ENCODE measurements around the gene COQ10A.

The COQ10A gene

GRCh38 chr12:56241424-56242303, 25.1 kb upstream of the COQ10A start:
- H3K36me3 ChIP-seq (ENCODE audit: control insufficient read depth in 4 of 4, insufficient read depth in 4 of 4, low read length in 3 of 4) = peaks cover 8 to 81% (median 59%) of the 10 kb centered on the region in 4 experiments
- ChIA-PET CTCF (interaction anchor here (1.4 kb wide), 1 partner anchor 16 kb away, joined by 5 read pairs; the partner anchor contains the start of gene ANKRD52), POLR2A (no interaction called here)

GRCh38 chr12:56242986-56243385, 23.8 kb upstream of the COQ10A start:
- ChIA-PET POLR2A (no interaction called here), CTCF (interaction anchor here (1.4 kb wide), 1 partner anchor 15 kb away, joined by 5 read pairs; the partner anchor contains the start of gene ANKRD52)
- Histone ChIP-seq H3K27ac (ENCODE audit: insufficient read depth in 1 of 2, low read depth in 1 of 2, low read length in 2 of 2, poor library complexity in 1 of 2, severe bottlenecking in 2 of 2) (no peak overlapping the region), H3K4me3 (ENCODE audit: control insufficient read depth in 1 of 7, extremely low read depth in 1 of 7, insufficient read depth in 4 of 7, low read depth in 2 of 7, low read length in 6 of 7) (no peak overlapping the region), H3K9me3 (ENCODE audit: control extremely low read depth in 1 of 5, control insufficient read depth in 4 of 5, insufficient read depth in 2 of 5, low read depth in 1 of 5, low read length in 4 of 5) (no peaks in the 10 kb centered on the region), H3K4me1 (ENCODE audit: control extremely low read depth in 1 of 4, control insufficient read depth in 4 of 4, insufficient read depth in 4 of 4, low read length in 3 of 4) (peaks cover 0 to 4% (median 0%) of the 10 kb centered on the region in 4 experiments), H3K36me3 (ENCODE audit: control insufficient read depth in 4 of 4, insufficient read depth in 4 of 4, low read length in 3 of 4) (peaks cover 10 to 84% (median 57%) of the 10 kb centered on the region in 4 experiments), H3K27me3 (replicated peaks in 2 of 5; ENCODE audit: control insufficient read depth in 4 of 5, insufficient read depth in 5 of 5, low read length in 4 of 5) (no peaks in the 10 kb centered on the region)
- WGBS (ENCODE audit: insufficient coverage) = 100% methylated on average over 7 of the region's 13 CpGs
- DNase-seq = no peak

More at GRCh38 chr12:56241424-56242303, 25.1 kb upstream of the COQ10A start:
- H3K9me3 ChIP-seq (ENCODE audit: control extremely low read depth in 1 of 5, control insufficient read depth in 4 of 5, insufficient read depth in 2 of 5, low read depth in 1 of 5, low read length in 4 of 5) = no peaks in the 10 kb centered on the region
- no peak for DNase-seq
- H3K27me3 ChIP-seq (replicated peaks in 2 of 5; ENCODE audit: control insufficient read depth in 4 of 5, insufficient read depth in 5 of 5, low read length in 4 of 5) = no peaks in the 10 kb centered on the region
- no peak overlapping the region for H3K4me3 ChIP-seq (ENCODE audit: control insufficient read depth in 1 of 7, extremely low read depth in 1 of 7, insufficient read depth in 4 of 7, low read depth in 2 of 7, low read length in 6 of 7)
- 91% methylated on average over 4 of the region's 9 CpGs for WGBS (ENCODE audit: insufficient coverage)
- H3K27ac ChIP-seq (ENCODE audit: insufficient read depth in 1 of 2, low read depth in 1 of 2, low read length in 2 of 2, poor library complexity in 1 of 2, severe bottlenecking in 2 of 2) = peak overlapping the region in 1 of 2 experiments; percentile 32
- H3K4me1 ChIP-seq (ENCODE audit: control extremely low read depth in 1 of 4, control insufficient read depth in 4 of 4, insufficient read depth in 4 of 4, low read length in 3 of 4) = peaks cover 0 to 4% (median 0%) of the 10 kb centered on the region in 4 experiments

DNA sequence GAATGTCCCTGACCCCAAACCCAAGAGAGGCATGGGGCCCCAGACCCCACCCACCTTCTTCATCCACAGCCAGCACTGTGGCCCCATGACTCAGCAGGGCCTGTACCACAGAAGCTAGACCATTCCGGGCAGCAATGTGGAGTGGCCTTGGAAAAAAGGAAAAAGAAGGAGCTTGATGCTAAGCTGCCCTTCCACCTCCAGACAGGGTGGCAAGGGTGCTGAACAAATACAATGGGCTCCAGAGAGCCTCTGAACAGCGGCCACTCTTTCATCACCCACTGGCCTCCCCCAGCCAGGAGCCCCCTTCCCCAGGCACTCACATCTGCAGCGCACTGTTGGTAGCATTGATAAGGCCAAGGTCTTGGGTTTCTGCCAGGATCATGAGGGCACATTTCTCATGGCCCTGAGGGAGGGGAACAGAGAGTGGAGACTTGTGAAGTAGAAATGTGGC, 23.0 kb upstream of the COQ10A start:
- H3K36me3 ChIP-seq (ENCODE audit: control insufficient read depth in 4 of 4, insufficient read depth in 4 of 4, low read length in 3 of 4) = peaks cover 10 to 89% (median 61%) of the 10 kb centered on the region in 4 experiments
- H3K4me1 ChIP-seq (ENCODE audit: control extremely low read depth in 1 of 4, control insufficient read depth in 4 of 4, insufficient read depth in 4 of 4, low read length in 3 of 4) = peaks cover 0 to 4% (median 0%) of the 10 kb centered on the region in 4 experiments
- POLR2A ChIA-PET = no interaction called here
- H3K4me3 ChIP-seq (ENCODE audit: control insufficient read depth in 1 of 7, extremely low read depth in 1 of 7, insufficient read depth in 4 of 7, low read depth in 2 of 7, low read length in 6 of 7) = no peak overlapping the region
- H3K27ac ChIP-seq (ENCODE audit: insufficient read depth in 1 of 2, low read depth in 1 of 2, low read length in 2 of 2, poor library complexity in 1 of 2, severe bottlenecking in 2 of 2) = peak overlapping the region in 1 of 2 experiments; percentile 52
- DNase-seq = peak in 2 of 3 donors; percentile 53 to 63
- CTCF ChIA-PET = interaction anchor here (1.2 kb wide), 1 partner anchor 12 kb away, joined by 4 read pairs; no protein-coding TSS in a partner anchor
- no peaks in the 10 kb centered on the region for H3K27me3 ChIP-seq (replicated peaks in 2 of 5; ENCODE audit: control insufficient read depth in 4 of 5, insufficient read depth in 5 of 5, low read length in 4 of 5)
- WGBS (ENCODE audit: insufficient coverage) = no CpG with 5 or more reads among the region's 3 CpGs
- H3K9me3 ChIP-seq (ENCODE audit: control extremely low read depth in 1 of 5, control insufficient read depth in 4 of 5, insufficient read depth in 2 of 5, low read depth in 1 of 5, low read length in 4 of 5) = no peaks in the 10 kb centered on the region

DNA sequence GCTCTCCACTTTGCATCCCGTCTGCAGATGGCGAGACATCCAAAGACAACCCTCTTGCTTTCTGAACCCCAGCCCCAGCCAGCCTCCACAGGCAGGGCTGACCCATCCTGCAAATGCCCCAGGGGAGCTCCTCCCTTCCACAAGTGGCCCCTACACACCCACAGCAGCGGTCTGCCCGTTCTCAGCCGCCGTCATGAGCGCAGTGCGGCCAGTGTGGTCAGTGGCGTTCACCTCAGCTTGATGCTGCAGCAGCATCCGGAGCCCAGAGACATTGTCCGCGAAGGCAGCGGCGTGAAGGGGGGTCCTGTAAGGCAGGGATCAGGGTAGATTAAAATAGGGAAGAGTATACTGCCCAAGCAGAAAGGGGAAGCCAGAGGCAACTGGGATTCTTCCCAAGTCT, 22.2 kb upstream of the COQ10A start:
- ChIA-PET CTCF (interaction anchor here (1.2 kb wide), 1 partner anchor 11 kb away, joined by 4 read pairs; no protein-coding TSS in a partner anchor), POLR2A (no interaction called here)
- Histone ChIP-seq H3K4me1 (ENCODE audit: control extremely low read depth in 1 of 4, control insufficient read depth in 4 of 4, insufficient read depth in 4 of 4, low read length in 3 of 4) (peaks cover 0 to 4% (median 0%) of the 10 kb centered on the region in 4 experiments), H3K4me3 (ENCODE audit: control insufficient read depth in 1 of 7, extremely low read depth in 1 of 7, insufficient read depth in 4 of 7, low read depth in 2 of 7, low read length in 6 of 7) (no peak overlapping the region), H3K27me3 (replicated peaks in 2 of 5; ENCODE audit: control insufficient read depth in 4 of 5, insufficient read depth in 5 of 5, low read length in 4 of 5) (no peaks in the 10 kb centered on the region), H3K27ac (ENCODE audit: insufficient read depth in 1 of 2, low read depth in 1 of 2, low read length in 2 of 2, poor library complexity in 1 of 2, severe bottlenecking in 2 of 2) (peak overlapping the region in 1 of 2 experiments; percentile 5), H3K9me3 (ENCODE audit: control extremely low read depth in 1 of 5, control insufficient read depth in 4 of 5, insufficient read depth in 2 of 5, low read depth in 1 of 5, low read length in 4 of 5) (no peaks in the 10 kb centered on the region), H3K36me3 (ENCODE audit: control insufficient read depth in 4 of 4, insufficient read depth in 4 of 4, low read length in 3 of 4) (peaks cover 10 to 89% (median 64%) of the 10 kb centered on the region in 4 experiments)
- DNase-seq = no peak
- WGBS (ENCODE audit: insufficient coverage) = 100% methylated on average over 13 of the region's 14 CpGs

DNA sequence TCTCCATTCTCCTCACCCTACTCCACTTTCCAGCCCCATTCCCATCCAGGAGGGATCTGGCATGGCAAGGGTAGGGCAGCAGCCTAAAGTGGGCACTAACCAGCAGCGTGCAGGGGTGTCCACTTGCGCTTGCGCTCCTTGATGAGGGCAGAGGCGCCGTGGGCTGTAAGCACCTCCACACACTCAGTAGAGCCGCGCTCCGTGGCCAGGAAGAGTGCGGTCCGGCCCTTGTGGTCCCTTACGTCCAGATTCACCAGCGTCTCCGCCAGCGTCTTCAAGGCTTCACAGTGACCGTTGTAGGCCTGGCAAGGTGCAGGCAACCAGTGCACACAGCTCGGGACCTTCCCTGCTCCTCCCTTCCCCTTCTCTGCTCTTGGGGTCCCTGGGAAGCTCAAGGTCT, 18.8 kb upstream of the COQ10A start:
- no peak for DNase-seq
- Histone ChIP-seq H3K4me3 (ENCODE audit: control insufficient read depth in 1 of 7, extremely low read depth in 1 of 7, insufficient read depth in 4 of 7, low read depth in 2 of 7, low read length in 6 of 7) (no peak overlapping the region), H3K9me3 (ENCODE audit: control extremely low read depth in 1 of 5, control insufficient read depth in 4 of 5, insufficient read depth in 2 of 5, low read depth in 1 of 5, low read length in 4 of 5) (no peaks in the 10 kb centered on the region), H3K27me3 (replicated peaks in 2 of 5; ENCODE audit: control insufficient read depth in 4 of 5, insufficient read depth in 5 of 5, low read length in 4 of 5) (no peaks in the 10 kb centered on the region), H3K4me1 (ENCODE audit: control extremely low read depth in 1 of 4, control insufficient read depth in 4 of 4, insufficient read depth in 4 of 4, low read length in 3 of 4) (no peaks in the 10 kb centered on the region), H3K27ac (ENCODE audit: insufficient read depth in 1 of 2, low read depth in 1 of 2, low read length in 2 of 2, poor library complexity in 1 of 2, severe bottlenecking in 2 of 2) (no peak overlapping the region), H3K36me3 (ENCODE audit: control insufficient read depth in 4 of 4, insufficient read depth in 4 of 4, low read length in 3 of 4) (peaks cover 12 to 83% (median 60%) of the 10 kb centered on the region in 4 experiments)
- CTCF ChIA-PET = interaction anchor here (0.6 to 2.8 kb wide), 8 partner anchors 8 to 56 kb away, joined by 3 to 14 read pairs (median 4); partner anchors contain the start of genes ANKRD52 and RNF41
- POLR2A ChIA-PET = interaction anchor here (1.1 kb wide), 1 partner anchor 12 kb away, joined by 3 read pairs; no protein-coding TSS in a partner anchor
- WGBS (ENCODE audit: insufficient coverage) = over 99% methylated on average over 16 of the region's 16 CpGs

DNA sequence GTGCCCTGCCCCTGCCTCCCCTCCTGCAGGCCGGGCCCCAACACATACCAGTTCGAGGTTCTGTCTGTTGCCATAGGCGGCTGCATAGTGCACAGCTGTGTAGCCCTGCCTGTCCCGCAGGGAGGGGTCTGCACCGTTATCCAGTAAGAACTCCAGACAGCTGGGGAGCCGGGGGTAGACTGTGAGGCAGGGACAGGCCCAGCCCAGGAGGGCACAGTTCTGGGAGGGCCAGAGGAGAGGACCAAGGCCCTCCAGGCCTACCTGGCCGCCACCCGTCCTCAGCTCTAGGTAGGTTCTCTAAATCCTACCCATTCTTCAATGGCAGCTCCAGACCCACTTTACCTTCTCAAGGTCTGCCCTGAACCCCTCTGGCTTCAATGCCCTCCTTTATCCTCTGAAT, 18.0 kb upstream of the COQ10A start:
- 98% methylated on average over 8 of the region's 8 CpGs for WGBS (ENCODE audit: insufficient coverage)
- H3K36me3 ChIP-seq (ENCODE audit: control insufficient read depth in 4 of 4, insufficient read depth in 4 of 4, low read length in 3 of 4) = peaks cover 13 to 83% (median 59%) of the 10 kb centered on the region in 4 experiments
- H3K27me3 ChIP-seq (replicated peaks in 2 of 5; ENCODE audit: control insufficient read depth in 4 of 5, insufficient read depth in 5 of 5, low read length in 4 of 5) = no peaks in the 10 kb centered on the region
- no peaks in the 10 kb centered on the region for H3K4me1 ChIP-seq (ENCODE audit: control extremely low read depth in 1 of 4, control insufficient read depth in 4 of 4, insufficient read depth in 4 of 4, low read length in 3 of 4)
- H3K4me3 ChIP-seq (ENCODE audit: control insufficient read depth in 1 of 7, extremely low read depth in 1 of 7, insufficient read depth in 4 of 7, low read depth in 2 of 7, low read length in 6 of 7) = no peak overlapping the region
- no peak overlapping the region for H3K27ac ChIP-seq (ENCODE audit: insufficient read depth in 1 of 2, low read depth in 1 of 2, low read length in 2 of 2, poor library complexity in 1 of 2, severe bottlenecking in 2 of 2)
- DNase-seq = no peak
- no peaks in the 10 kb centered on the region for H3K9me3 ChIP-seq (ENCODE audit: control extremely low read depth in 1 of 5, control insufficient read depth in 4 of 5, insufficient read depth in 2 of 5, low read depth in 1 of 5, low read length in 4 of 5)
- ChIA-PET CTCF (interaction anchor here (0.8 to 2.3 kb wide), 5 partner anchors 10 to 45 kb away, joined by 3 to 8 read pairs (median 3); partner anchors contain the start of gene ANKRD52), POLR2A (interaction anchor here (1.1 kb wide), 1 partner anchor 12 kb away, joined by 3 read pairs; no protein-coding TSS in a partner anchor)
